Esophagus squamous epithelium (tissue), 4 donors: ENCODE results near the gene CACNB2.

Experiments used
- CTCF ChIP-seq, 6 experiments: fragments of 450-650 bp in 4 of 6; fragments of 200-600 bp in 2 of 6; sonication (generic) in 2 of 6; IDR thresholded peaks; one replicate each; pipeline ENCODE4 v1.5.1; 2016 to 2019; ENCODE audit warnings: antibody characterized with exemption in 6 of 6, mild to moderate bottlenecking in 4 of 6, moderate library complexity in 4 of 6
- POLR2A ChIP-seq, 4 donors: fragments of 450-650 bp; IDR thresholded peaks; one replicate each; pipeline ENCODE4 v1.6.1; 2017; ENCODE audit warnings: antibody characterized with exemption in 4 of 4, mild to moderate bottlenecking in 4 of 4, moderate library complexity in 3 of 4

- TF ChIP-seq POLR2A (IDR thresholded peaks at IDR 0.05) (no peak), CTCF (IDR thresholded peaks at IDR 0.05) (no peak)
These were observed 431.6 kb downstream of the CACNB2 start for GRCh38 chr10:18571780-18572179.
